ENCODE measurements around the gene ELP4. TPM values are rescaled to one million over a fixed set of nuclear protein-coding genes. Genes with fewer than 3 reads are reported as not detected.

Gene ELP4
- total RNA-seq, 1 donor from 2014 or later: 21.7 TPM

DNA sequence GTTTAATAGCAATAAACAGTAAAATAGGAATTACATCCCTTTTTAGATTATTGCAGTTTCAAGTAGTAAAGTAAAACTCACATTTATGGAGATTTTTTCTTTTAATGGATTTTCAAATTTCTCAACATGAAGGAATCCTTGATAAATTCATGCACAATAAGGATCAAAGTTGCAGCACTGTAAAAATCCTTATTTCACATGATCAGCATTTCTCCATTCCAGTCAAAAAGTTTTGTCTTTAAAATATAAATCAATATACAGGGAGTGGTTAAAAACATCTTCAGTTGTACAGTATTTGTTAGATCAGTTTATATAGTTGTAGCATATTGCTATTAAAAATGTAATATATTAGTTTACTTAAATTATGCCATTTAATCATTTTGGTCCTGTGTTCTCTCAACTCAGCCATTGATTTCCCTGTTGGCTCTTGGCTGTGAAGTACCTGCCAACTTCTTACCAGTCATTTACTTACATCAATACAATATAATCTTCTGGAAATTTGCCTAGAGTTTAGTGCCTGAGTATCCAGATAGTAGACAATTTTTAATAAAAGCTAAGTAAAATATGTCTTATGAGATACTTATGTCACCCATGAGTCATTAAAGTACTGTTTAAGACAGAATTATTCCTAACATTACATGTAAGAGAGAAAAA, 12.1 kb downstream of the ELP4 start:
- Mint-ChIP-seq H3K4me3 (no peak overlapping the region), H3K4me1 (ENCODE audit: unreplicated experiment) (no peaks in the 10 kb centered on the region), H3K36me3 (no peaks in the 10 kb centered on the region), H3K9me3 (no peaks in the 10 kb centered on the region), H3K27me3 (no peaks in the 10 kb centered on the region), H3K27ac (no peak overlapping the region)
- DNase-seq (ENCODE audit: extremely low spot score, unreplicated experiment): no peak
- TF ChIP-seq CTCF (conservative IDR thresholded peaks at IDR 0.05): no peak

- no peak overlapping the region for H3K4me3 Mint-ChIP-seq
- H3K36me3 Mint-ChIP-seq: peaks cover 7% of the 10 kb centered on the region
- no peaks in the 10 kb centered on the region for H3K4me1 Mint-ChIP-seq (ENCODE audit: unreplicated experiment)
- H3K27me3 Mint-ChIP-seq: no peaks in the 10 kb centered on the region
- no peak for DNase-seq (ENCODE audit: extremely low spot score, unreplicated experiment)
- H3K9me3 Mint-ChIP-seq: no peaks in the 10 kb centered on the region
- H3K27ac Mint-ChIP-seq: no peak overlapping the region
- no peak for TF ChIP-seq CTCF (conservative IDR thresholded peaks at IDR 0.05)
These were observed 19.6 kb downstream of the ELP4 start for GRCh38 chr11:31529189-31529588.

- no peaks in the 10 kb centered on the region for H3K4me1 Mint-ChIP-seq (ENCODE audit: unreplicated experiment)
- H3K4me3 Mint-ChIP-seq: no peak overlapping the region
- no peak for TF ChIP-seq CTCF (conservative IDR thresholded peaks at IDR 0.05)
- no peaks in the 10 kb centered on the region for H3K9me3 Mint-ChIP-seq
- H3K36me3 Mint-ChIP-seq: peaks cover 8% of the 10 kb centered on the region
- no peaks in the 10 kb centered on the region for H3K27me3 Mint-ChIP-seq
- H3K27ac Mint-ChIP-seq: no peak overlapping the region
- DNase-seq (ENCODE audit: extremely low spot score, unreplicated experiment): no peak
These were observed 20.1 kb downstream of the ELP4 start for GRCh38 chr11:31529701-31530100.

DNA sequence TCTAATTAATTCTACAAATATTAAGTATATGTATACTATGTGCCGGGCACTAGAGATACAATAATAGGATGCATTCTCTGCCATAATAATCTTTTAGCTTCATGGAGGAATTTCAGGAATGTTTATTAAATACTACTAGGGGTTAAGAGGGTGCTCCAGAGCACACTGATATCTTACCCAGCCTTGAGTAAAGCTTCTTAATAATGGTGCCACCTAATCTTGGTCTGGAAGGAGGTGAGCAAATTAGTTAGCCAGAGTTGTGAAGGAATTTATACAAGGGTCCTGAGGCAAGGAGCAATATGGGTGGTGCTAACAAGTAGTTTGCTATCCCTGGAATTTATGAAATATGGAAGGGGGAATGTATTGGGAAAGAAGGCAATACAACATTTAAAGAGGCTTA, 21.7 kb downstream of the ELP4 start:
- Mint-ChIP-seq H3K27me3 (no peaks in the 10 kb centered on the region), H3K36me3 (peaks cover 8% of the 10 kb centered on the region), H3K4me3 (no peak overlapping the region), H3K4me1 (ENCODE audit: unreplicated experiment) (no peaks in the 10 kb centered on the region), H3K9me3 (no peaks in the 10 kb centered on the region), H3K27ac (no peak overlapping the region)
- no peak for TF ChIP-seq CTCF (conservative IDR thresholded peaks at IDR 0.05)
- DNase-seq (ENCODE audit: extremely low spot score, unreplicated experiment): no peak

DNA sequence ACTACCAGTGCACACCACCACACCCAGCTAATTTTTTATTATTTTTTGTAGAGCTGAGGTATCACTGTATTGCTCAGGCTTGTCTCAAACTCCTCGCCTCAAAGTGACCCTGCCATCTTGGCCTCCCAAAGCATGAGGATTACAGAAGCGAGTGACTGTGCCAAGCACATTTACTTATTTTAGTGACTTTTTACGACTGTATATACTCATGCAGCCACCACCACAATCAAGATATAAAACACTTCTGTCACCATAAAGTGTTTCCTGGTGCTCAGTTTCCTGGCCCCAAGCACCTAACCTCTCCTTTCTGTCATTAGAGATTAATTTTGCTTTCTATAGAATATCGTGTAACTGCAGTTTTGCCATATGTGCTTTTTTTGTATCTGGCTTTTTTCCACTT, 25.9 kb downstream of the ELP4 start:
- no peak for TF ChIP-seq CTCF (conservative IDR thresholded peaks at IDR 0.05)

GRCh38 chr11:31542862-31543261, 33.3 kb downstream of the ELP4 start:
- no peaks in the 10 kb centered on the region for H3K27me3 Mint-ChIP-seq
- peaks cover 31% of the 10 kb centered on the region for H3K36me3 Mint-ChIP-seq
- peaks cover 3% of the 10 kb centered on the region for H3K9me3 Mint-ChIP-seq
- H3K4me1 Mint-ChIP-seq (ENCODE audit: unreplicated experiment): no peaks in the 10 kb centered on the region
- no peak for TF ChIP-seq CTCF (conservative IDR thresholded peaks at IDR 0.05)
- no peak overlapping the region for H3K4me3 Mint-ChIP-seq
- DNase-seq (ENCODE audit: extremely low spot score, unreplicated experiment): no peak
- no peak overlapping the region for H3K27ac Mint-ChIP-seq

More for the DNA sequence above, 25.9 kb downstream of the ELP4 start:
- Mint-ChIP-seq H3K36me3 (peaks cover 8% of the 10 kb centered on the region), H3K4me1 (ENCODE audit: unreplicated experiment) (no peaks in the 10 kb centered on the region), H3K4me3 (no peak overlapping the region), H3K27ac (no peak overlapping the region), H3K27me3 (no peaks in the 10 kb centered on the region), H3K9me3 (no peaks in the 10 kb centered on the region)
- DNase-seq (ENCODE audit: extremely low spot score, unreplicated experiment): no peak

Measured in type B pancreatic cell (in vitro differentiated cells).